ENCODE measurements around the gene ESR2. TPM values are rescaled to one million over a fixed set of nuclear protein-coding genes. Genes with fewer than 3 reads are reported as not detected.

Gene ESR2
- polyA plus RNA-seq, 1 of the 3 experiments (the other 2 are of a cell fraction): 0.03 TPM

- no peaks in the 10 kb centered on the region for H3K79me2 ChIP-seq (ENCODE audit: insufficient read depth)
- H2AFZ ChIP-seq (ENCODE audit: low read depth): no peak overlapping the region
- H3K9me3 ChIP-seq: no peaks in the 10 kb centered on the region
- no peak overlapping the region for H3K4me3 ChIP-seq (ENCODE audit: low read depth in 2 of 2, low read length in 1 of 2)
- no peaks in the 10 kb centered on the region for H3K9me2 ChIP-seq
- H3K27ac ChIP-seq (ENCODE audit: low read depth in 2 of 2, low read length in 1 of 2): no peak overlapping the region
- H3K27me3 ChIP-seq (ENCODE audit: insufficient read depth): no peaks in the 10 kb centered on the region
- TF ChIP-seq REST (IDR thresholded peaks at IDR 0.05; ENCODE audit: low read depth, low read length) (no peak), FOSL2 (IDR thresholded peaks at IDR 0.05; ENCODE audit: borderline replicate concordance, low read depth) (no peak), FOXJ3 (CRISPR knock-in tag; IDR thresholded peaks at IDR 0.05) (no peak), CHD2 (IDR thresholded peaks at IDR 0.05; ENCODE audit: low read length, partially characterized antibody) (no peak), ELF1 (IDR thresholded peaks at IDR 0.05) (no peak), MEF2A (IDR thresholded peaks at IDR 0.05; ENCODE audit: borderline replicate concordance, low read depth) (no peak), PBX3 (IDR thresholded peaks at IDR 0.05) (peak; percentile 34), IRF3 (IDR thresholded peaks at IDR 0.05; ENCODE audit: low read depth, low read length) (no peak), TCF12 (IDR thresholded peaks at IDR 0.05) (no peak; the same call in 1 of the 2 replicates), GATA2 (CRISPR knock-in tag; IDR thresholded peaks at IDR 0.05) (no peak; the same call in 1 of the 2 replicates), NFIC (IDR thresholded peaks at IDR 0.05; ENCODE audit: borderline replicate concordance) (peak; percentile 73), FOXM1 (IDR thresholded peaks at IDR 0.05; ENCODE audit: low read depth) (no peak), EZH2phosphoT487 (IDR thresholded peaks at IDR 0.05; ENCODE audit: borderline replicate concordance, low read depth) (no peak), MXI1 (IDR thresholded peaks at IDR 0.05; ENCODE audit: low read depth, low read length) (peak; percentile 92), USF1 (IDR thresholded peaks at IDR 0.05; ENCODE audit: borderline replicate concordance, low read depth) (no peak)
- no peak overlapping the region for H3K4me2 ChIP-seq
- POLR2A ChIA-PET: interaction anchor here (0.8 to 1.2 kb wide), 2 partner anchors 17 to 38 kb away, joined by 3 read pairs; no protein-coding TSS in a partner anchor
- 50% methylated on average over 14 of the region's 24 CpGs for WGBS (ENCODE audit: low lambda C conversion rate)
- no peaks in the 10 kb centered on the region for H3F3A ChIP-seq (replicated peaks; ENCODE audit: insufficient read depth)
- H3K36me3 ChIP-seq (replicated peaks in 1 of 2; ENCODE audit: control insufficient read depth in 1 of 2, insufficient read depth in 2 of 2, low read length in 1 of 2): peaks cover 0 to 3% of the 10 kb centered on the region in 2 experiments
- peak; percentile 70 for DNase-seq
- CTCF ChIA-PET: interaction anchor here (0.7 to 1.6 kb wide), 5 partner anchors 16 to 70 kb away, joined by 3 to 4 read pairs (median 3); partner anchors contain the start of gene ESR2
- peaks cover 9 to 17% of the 10 kb centered on the region in 2 experiments; a peak in 2 of 4 replicates for H3K4me1 ChIP-seq (ENCODE audit: control insufficient read depth in 1 of 2, insufficient read depth in 2 of 2, low read depth in 1 of 2, low read length in 1 of 2)
- H3K9ac ChIP-seq: no peak overlapping the region
- H4K20me1 ChIP-seq (ENCODE audit: insufficient read depth): no peaks in the 10 kb centered on the region
Measured at GRCh38 chr14:64234877-64235651, 59.1 kb downstream of the ESR2 start.

Data from SK-N-SH (cell line).